NCI-H128 (cell line): ENCODE results near the gene ARL5B.

Experiments used
- DNase-seq: peaks from one replicate; lab custom pipeline; 2025; ENCODE audit not compliant: unreplicated experiment; lab: John Stamatoyannopoulos, UW

ARL5B gene

DNA sequence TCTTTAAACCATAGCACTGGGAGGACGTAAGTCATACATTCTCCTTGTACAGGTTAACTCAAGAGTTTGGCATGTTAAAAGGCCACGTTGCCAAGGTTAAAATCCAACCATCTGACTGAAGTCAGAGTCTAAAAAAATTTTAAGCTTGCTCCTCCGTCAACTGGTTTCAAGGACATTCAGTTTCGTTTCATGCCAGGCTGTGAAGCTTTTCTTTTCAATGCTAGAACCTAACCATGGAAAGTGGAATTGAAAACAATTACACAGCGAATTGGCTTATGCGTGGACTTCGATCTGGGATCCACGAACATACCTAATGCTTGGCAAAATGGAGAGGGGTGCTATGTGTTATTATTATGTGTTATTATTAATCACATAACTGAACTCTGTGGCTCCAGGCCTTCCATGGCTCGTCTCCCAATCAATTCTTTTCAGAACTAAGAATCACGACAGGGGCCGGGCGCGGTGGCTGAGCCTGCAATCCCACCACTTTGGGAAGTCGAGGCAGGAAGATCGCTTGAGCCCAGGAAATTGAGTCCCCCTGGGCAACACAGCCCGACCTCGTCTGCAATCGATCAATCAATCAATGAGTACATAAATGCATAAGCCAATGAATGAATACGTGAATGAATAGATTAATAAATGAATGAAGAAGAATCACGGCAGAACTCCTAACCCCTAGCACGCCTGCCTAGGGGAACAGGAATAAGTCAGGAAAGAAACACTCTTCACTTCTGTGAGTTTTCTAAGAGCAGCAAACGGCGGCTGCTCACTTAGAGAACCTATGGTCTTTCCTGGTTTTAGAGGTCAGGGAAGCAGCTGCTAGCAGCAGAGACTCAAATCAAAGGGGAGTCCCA lies 733 bp upstream of the ARL5B start:
- DNase-seq = no peak

DNA sequence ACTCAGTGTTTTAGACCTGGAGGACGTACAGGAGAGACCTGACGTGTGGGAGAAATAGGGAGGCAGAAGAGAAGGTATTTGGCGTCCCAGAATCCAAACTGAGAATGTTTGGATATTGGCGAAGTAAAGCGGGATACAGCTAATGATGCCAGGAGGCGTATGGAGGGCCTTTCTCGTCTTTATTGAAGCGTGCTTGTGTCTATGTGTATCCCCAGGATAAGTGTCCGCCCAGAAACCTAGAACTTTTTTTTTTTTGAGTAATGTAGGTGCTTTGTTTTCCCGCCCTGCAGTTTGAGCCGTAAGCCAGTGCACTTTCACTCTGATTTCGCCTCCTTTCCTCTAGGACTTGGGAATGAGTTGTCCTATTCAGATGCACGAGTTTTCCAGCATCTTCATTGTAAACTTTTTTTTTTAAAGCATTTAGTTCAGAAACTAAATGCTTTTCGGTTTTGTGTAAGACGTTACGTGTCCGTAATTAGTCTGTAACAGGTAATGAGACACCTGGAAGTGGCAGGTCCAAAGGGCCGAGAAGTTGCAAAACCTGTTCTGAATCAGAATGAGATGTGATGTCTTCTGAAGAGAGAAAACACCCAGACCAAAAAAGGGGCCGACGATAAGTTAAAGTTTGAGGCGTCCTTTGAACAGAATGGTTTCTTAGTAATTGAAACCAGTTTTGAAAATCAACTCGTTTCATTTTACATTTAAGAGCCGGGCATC lies 746 bp downstream of the ARL5B start:
- no peak for DNase-seq

GRCh38 chr10:18660816-18661431 lies 1.7 kb downstream of the ARL5B start:
- DNase-seq = no peak

DNA sequence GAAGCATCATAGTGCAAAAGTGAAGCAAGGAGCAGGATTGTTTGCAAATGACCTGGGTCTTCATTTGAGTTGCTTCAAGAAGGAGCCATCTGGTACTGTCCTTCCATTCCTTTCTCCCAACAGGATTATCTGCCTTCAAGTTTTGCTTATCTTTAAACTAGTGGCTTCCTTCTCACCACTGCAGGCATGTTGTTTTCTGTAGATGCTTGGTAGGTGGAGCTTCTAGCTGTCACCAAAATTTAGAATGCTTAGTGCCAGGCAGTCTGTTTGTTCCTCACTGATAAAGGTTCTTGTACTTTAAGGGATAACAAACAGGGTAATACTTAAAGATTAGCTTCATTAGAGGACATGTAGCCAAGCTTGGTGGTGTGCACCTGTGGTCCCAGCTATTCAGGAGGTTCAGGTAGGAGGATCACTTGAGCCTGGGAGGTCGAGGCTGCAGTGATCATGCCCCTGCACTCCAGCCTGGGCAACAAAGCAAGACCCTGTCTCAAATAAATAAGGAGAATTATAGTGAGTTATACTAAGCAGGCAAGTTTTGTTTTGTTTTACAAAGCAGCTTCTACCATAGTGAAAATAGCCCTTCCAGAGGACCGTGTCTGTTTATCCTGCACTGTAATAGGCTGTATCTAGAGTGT lies 5.7 kb downstream of the ARL5B start:
- no peak for DNase-seq

DNA sequence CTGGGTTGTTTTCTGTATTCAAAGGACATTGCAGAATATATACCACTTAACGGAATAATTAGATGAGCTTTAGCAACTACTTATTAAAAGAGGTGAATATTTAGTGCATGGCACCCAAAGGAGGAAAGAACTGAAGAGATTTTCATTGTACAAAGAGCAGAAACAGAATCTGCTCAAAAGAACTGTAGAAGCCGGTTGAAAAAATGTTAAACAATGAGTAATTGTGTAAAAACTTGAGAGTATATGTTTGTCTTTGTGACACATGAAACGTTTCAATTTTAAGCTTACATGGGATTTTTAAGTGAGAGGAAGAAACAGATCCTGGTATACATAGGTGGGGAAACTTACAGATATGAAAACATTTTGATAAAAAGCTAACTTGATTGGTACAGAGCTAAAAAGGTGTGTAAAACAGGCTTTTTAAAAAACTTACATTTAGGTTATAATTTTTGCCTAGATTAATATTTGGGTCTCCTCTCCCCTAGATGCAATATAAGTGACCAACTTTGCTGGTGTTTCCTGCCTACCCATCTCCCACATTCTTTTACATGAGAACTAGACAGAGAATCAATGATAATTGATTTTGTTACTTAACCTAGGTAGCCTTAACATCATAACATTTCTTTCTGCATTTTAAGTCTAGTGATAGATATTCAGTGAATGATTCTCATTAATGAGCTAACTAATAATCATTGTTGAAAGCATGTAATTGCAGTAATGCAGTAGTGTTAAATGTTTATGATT lies 6.8 kb downstream of the ARL5B start:
- DNase-seq = no peak

GRCh38 chr10:18666810-18667209 lies 7.6 kb downstream of the ARL5B start:
- no peak for DNase-seq

DNA sequence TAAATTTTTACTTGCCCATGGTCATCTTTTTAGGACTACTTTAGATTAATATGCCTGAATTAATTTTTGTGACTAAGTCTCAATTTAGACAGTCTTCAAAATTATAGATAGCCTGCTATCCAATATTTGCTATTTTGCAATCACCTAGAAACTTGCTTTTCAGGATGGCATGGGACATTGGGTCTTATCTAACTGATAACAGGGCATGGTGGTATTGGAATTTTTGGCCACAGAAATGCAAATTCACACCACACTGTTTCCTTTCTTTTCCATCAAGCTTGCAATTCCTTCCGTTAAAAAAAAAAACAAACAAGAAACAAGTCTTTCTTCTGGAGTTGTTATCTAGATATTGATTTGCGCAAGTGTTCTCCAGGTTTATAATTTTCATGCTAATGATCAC lies 8.8 kb downstream of the ARL5B start:
- DNase-seq = no peak

GRCh38 chr10:18675086-18675801 lies 16.0 kb downstream of the ARL5B start:
- DNase-seq = no peak

DNA sequence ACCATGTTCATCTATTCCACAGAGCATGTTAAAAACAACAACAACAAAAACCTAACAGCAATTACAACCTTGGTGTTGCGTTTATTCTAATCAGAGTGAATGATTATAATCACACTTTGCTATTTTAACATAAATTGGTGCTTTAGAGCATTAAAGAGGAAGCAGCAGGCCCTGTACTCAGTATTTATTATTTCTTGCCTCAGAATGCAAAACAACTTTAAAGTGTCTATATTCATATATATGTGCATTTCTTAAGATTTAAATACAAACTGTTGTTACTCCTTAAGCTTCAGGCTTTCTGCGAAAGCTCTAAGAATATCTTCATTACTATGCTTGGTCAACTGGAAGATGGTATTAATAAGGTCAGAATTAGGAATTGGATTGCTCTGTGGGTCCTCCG lies 21.5 kb downstream of the ARL5B start:
- no peak for DNase-seq

GRCh38 chr10:18681366-18681765 lies 22.1 kb downstream of the ARL5B start:
- DNase-seq = no peak

DNA sequence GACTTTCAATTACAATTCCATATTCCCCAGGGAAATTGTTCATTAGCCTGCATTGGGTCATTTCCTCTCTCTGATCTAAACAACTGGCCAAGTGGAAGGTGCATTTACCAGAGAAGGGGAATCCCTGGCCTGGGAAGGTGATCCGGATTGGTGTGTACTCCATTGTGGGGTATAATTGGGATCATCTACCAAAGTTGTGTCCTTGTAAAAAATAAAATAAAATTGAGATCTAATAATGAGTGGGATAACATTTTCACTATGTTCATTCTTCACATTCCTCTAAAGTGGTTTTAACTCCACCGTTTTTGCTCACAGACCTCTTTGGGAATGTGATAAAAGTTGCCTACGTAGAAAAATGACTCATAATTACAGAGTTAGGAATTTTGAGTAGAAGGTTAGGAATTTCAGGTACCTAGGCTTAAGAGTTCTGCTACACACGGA lies 22.8 kb downstream of the ARL5B start:
- DNase-seq = no peak

- no peak for DNase-seq
Observed at GRCh38 chr10:18683427-18683826, 24.2 kb downstream of the ARL5B start.

- DNase-seq = no peak
Observed at GRCh38 chr10:18684416-18684815, 25.2 kb downstream of the ARL5B start.

GRCh38 chr10:18684953-18685352 lies 25.7 kb downstream of the ARL5B start:
- no peak for DNase-seq

DNA sequence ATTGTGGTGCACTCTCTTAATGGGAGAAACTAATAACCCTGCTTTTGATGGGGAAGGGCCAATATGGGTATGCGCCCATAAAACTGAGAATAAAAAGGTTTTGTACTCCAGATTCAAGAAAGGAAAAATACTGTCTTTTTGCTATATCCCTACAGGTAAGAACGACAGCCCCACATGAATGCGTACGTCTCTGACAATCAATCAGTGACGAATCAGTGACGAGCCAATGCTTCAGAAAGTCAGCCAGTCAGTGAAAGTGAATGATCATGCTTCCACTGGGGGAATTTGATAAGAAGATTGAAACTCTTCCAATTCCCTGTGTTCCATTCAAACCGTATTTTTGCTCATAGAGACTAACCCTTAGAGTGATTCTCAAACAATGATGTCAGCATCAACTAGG lies 26.3 kb downstream of the ARL5B start:
- DNase-seq = no peak

DNA sequence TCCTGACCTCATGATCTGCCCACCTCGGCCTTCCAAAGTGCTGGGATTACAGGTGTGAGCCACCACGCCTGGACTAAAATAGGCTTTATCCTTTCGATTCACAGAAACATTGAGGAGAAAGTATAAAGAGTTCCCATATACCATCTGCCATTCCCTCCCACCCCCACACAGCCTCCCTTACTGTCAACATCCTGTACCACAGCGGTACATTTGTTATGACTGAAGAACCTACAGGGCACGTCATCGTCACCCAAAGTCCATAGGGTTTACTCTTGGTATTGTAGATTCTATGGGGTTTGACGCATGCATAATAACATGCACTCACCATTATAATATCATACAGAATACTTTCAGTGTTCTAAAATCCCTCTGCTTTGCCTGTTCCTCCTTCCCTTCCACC lies 28.0 kb downstream of the ARL5B start:
- DNase-seq = no peak

DNA sequence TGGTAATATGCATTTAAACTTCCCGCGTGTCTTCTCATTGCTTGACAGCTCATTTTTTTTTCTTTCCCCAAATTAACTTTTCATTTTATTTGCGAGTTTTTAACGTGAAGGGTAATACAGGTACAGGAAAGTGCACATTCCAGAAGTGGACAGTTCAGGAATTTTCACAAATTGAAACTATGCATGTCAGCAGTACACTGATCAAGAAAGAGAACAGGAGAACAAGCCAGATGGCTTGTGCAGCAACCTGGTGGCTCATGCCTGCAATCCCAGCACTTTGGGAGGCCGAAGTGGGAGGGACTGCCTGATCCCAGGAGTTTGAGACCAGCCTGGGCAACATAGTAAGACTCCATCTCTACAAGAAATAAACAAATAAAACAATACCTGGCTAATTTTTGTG lies 28.5 kb downstream of the ARL5B start:
- DNase-seq = no peak

GRCh38 chr10:18689498-18689897 lies 30.3 kb downstream of the ARL5B start:
- no peak for DNase-seq

DNA sequence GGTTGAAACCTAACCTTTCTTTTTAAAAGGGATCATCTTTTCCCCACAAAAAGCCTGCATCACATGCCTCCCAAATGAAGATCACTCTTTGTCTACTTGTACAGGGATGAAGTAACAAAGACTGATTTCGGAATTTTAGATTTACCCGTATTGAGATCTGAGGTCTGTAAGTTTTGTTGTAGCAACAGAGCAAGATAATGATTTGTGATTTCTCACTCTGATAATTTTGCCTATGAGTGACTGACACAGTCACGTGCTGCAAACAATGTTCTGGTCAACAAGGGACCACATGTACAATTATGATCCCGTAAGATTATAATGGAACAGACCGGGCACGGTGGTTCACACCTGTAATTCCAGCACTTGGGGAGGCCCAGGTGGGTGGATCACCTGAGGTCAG lies 31.3 kb downstream of the ARL5B start:
- DNase-seq = no peak
